ENCODE results near the gene SRD5A3.
"Not testable (repeated sequence)": the region's sequence is repeated elsewhere in the genome, so short reads cannot be mapped to it uniquely, and the experiment has no call there.

- not testable (repeated sequence) for TF ChIP-seq POLR2A, CTCF (IDR thresholded peaks at IDR 0.05)
These were observed 4.8 kb downstream of the SRD5A3 start for GRCh38 chr4:55350870-55351269.

Measured in gastroesophageal sphincter (tissue), 3 donors.